GM12874 (cell line): ENCODE data around the gene PITPNB.

Experiments
- TF ChIP-seq, protein P1 (sequence below): IDR thresholded peaks from 2 replicates; pipeline ENCODE4 v1.5.1; 2011; ENCODE audit warnings: low read depth, mild to moderate bottlenecking, control low read depth, low read length, moderate library complexity; ENCODE audit not compliant: insufficient read depth

PITPNB gene

DNA sequence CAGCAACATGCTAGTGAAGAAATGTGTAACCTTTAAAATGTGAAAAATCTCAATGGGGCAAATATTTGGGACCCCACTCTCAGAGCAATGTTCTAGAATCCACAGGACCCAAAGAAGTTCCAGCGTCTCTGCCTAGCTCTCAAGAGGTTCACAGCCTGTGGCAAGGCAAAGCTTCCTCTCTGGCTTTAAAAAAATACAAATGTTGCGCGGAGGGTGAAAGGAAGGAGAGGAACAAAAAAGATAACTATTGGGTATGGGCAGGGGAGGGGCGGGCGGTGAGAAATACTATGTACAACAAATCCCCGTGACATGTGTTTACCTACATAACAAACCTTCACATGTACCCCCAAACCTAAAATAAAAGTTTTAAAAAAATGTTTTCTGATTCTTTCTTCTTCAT, 53.6 kb downstream of the PITPNB start:
- TF ChIP-seq, protein P1, sequence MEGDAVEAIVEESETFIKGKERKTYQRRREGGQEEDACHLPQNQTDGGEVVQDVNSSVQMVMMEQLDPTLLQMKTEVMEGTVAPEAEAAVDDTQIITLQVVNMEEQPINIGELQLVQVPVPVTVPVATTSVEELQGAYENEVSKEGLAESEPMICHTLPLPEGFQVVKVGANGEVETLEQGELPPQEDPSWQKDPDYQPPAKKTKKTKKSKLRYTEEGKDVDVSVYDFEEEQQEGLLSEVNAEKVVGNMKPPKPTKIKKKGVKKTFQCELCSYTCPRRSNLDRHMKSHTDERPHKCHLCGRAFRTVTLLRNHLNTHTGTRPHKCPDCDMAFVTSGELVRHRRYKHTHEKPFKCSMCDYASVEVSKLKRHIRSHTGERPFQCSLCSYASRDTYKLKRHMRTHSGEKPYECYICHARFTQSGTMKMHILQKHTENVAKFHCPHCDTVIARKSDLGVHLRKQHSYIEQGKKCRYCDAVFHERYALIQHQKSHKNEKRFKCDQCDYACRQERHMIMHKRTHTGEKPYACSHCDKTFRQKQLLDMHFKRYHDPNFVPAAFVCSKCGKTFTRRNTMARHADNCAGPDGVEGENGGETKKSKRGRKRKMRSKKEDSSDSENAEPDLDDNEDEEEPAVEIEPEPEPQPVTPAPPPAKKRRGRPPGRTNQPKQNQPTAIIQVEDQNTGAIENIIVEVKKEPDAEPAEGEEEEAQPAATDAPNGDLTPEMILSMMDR = no peak

DNA sequence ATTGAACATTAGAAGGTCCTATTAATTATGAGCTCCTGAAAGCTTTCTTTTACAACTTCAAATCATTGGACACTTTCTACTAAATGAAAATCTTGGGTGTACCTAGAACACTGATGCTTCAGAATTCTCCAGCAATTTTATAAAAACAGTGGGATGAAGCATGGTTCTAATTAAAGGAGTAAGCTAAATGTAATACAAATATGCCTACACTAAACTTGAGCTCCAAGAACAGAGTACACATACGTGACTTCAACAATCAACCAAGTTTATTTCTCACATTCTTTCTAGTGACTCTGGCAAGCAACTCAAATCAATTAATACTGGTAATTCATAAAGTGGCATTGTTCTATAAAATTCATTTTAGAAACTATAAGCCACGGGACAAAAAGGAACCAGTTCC, 55.5 kb downstream of the PITPNB start:
- TF ChIP-seq, protein P1 = no peak

DNA sequence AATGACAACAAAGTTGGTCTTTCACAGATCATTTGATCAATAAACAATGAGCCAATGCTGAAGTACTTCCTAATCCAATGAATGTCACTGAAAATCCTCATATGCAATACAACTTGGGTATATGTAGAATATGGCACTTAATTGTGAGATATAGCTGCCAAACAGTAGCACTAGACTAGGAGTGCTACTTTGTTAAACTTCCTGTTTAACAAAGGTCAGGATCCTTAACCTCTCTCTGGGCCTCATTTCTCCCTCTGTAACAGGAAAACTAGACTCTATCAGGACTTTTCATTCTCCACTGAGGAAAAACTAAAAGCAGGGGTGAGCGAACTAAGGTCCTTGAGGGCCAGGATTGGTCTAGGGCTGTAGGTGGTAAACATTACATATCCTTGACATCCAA, 56.1 kb downstream of the PITPNB start:
- TF ChIP-seq, protein P1 = no peak

DNA sequence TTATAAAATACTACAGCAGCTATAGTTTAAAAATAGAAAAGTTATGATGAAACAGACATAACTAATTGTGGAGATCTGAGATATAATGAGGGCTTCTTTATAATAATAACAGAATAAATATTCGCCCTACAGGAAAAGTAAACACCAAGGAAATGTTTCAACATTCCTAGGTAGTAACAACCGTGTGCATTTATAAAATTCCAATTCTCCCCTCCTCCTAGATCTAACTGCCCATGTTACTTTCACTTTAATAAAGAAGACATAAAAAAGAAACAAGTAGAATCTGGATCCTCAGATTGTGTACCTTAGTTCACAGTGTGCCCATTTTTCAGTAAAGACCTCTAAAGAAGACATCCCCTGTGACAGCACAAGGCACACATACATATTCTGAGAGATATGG, 59.7 kb downstream of the PITPNB start:
- TF ChIP-seq, protein P1 = no peak

DNA sequence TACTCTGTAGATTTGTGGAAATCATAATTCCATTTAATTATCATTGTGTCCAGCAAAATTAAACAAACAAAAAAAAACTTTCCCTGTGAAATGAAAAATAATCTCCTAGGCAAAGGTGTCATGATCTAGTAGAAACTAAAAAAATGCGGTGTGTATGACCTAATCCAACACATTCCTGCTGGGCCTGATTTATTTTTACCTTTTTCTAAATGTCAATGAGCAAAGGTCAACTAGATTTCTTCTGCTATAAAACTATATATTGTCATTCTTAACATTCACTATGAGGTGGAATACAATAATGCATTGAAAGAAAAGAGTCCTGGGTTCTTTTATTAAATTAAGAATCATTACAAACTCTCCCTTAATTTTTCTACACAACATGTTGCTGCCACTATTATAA, 60.4 kb downstream of the PITPNB start:
- TF ChIP-seq, protein P1 = no peak

DNA sequence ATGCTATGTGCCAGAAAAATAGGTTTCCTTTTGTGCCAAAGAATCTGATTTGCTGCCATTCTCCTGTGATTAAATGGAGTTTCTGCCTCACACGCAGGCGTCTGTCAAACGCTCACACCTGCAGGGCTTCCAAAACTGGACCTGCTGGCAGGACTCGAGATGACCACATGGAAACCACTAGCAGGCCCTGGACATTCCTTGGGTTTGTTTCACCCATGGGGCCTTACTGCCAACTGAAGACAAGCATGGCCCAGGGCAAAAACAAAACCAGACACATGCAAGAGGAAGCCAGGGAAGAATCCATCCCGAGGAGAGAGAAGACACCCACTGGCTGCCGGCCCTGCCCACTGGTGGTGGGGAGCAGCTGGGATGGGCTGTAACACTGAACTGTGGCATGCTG, 61.6 kb downstream of the PITPNB start:
- TF ChIP-seq, protein P1 = no peak

DNA sequence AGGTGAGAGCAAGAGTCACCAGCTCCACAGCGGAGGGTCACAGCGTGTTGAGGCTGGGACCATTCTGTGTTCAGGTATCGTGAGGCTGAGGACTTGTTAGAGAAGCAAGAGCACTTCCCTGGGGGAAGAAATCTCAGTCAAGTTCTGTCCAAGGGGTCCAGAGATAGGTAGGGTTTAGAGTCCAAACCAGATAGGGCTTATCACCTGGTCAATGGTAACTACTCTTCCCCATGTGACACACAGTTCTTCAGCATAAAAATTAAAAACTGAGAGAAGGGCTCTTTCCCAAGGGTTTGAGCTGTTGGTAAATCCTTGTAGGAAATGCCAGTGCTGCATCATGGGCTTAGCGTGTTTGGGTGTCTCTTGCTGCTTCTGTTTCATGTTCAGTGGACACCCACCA, 62.7 kb downstream of the PITPNB start:
- TF ChIP-seq, protein P1 = no peak

DNA sequence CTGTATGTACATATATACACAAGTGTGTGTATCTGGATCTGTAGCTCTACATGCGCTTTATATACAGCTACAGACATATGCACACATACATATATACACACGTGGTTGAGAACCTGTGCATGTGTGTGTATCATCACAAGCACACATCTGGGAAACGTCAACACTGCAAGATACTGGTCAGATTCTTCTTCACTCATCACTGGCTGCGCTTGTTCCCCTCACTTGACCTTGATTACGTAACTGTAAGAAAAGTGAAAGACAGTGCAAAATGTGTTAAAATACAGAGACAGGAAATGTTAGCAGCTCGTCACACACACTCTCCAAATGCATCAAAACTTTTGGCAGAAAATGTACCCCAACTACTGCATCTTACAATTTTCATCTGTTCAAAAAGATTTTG, 65.6 kb downstream of the PITPNB start:
- TF ChIP-seq, protein P1 = no peak
